ENCODE measurements around the gene AIFM3.

DNA sequence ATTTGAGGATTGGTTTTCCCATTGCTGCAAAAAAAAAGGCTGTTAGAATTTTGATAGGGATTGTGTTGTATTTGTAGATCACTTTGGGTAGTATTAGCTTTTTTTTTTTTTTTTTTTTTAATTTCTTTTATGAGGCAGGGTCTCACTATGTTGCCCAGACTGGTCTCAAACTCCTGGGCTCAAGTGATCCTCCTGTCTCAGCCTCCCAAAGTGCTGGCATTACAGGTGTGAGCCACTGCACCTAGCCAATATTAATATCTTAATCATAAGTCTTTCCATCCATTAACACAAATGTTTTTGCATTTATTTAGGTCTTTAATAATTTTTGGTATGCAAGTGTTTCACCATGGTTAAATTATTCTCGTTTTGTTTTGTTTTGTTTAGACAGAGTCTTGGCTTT is 23.0 kb upstream of the AIFM3 start:
- TF ChIP-seq POLR2AphosphoS5 (IDR thresholded peaks at IDR 0.05) = no peak
- no peak for TF ChIP-seq CTCF (IDR thresholded peaks at IDR 0.05; ENCODE audit: poor library complexity, severe bottlenecking)
- no peak for TF ChIP-seq REST (IDR thresholded peaks at IDR 0.05; ENCODE audit: borderline replicate concordance)
- TF ChIP-seq EP300 (conservative IDR thresholded peaks at IDR 0.05; ENCODE audit: poor library complexity, severe bottlenecking) = no peak
- no peak for TF ChIP-seq TAF1 (IDR thresholded peaks at IDR 0.05; ENCODE audit: low read depth)
- no peak for TF ChIP-seq RAD21 (conservative IDR thresholded peaks at IDR 0.05)

Data from neural cell (in vitro differentiated cells).